Stimulated activated CD4-positive, alpha-beta T cell treated with anti-CD3 and anti-CD28 coated beads, Interleukin-4, amount 100 ng/mL, for 4 hours (primary cell): Measurements from ENCODE around the gene CLCN3.
A peak's percentile ranks its signal among the peaks of the same experiment; 100 is the strongest.
"Not testable (repeated sequence)": the region's sequence is repeated elsewhere in the genome, so short reads cannot be mapped to it uniquely, and the experiment has no call there.

ENCODE experiments used
- DNase-seq, 2 experiments: peaks; one replicate each; pipeline ENCODE4 v3.0.0-alpha.2; 2020

The CLCN3 gene

DNA sequence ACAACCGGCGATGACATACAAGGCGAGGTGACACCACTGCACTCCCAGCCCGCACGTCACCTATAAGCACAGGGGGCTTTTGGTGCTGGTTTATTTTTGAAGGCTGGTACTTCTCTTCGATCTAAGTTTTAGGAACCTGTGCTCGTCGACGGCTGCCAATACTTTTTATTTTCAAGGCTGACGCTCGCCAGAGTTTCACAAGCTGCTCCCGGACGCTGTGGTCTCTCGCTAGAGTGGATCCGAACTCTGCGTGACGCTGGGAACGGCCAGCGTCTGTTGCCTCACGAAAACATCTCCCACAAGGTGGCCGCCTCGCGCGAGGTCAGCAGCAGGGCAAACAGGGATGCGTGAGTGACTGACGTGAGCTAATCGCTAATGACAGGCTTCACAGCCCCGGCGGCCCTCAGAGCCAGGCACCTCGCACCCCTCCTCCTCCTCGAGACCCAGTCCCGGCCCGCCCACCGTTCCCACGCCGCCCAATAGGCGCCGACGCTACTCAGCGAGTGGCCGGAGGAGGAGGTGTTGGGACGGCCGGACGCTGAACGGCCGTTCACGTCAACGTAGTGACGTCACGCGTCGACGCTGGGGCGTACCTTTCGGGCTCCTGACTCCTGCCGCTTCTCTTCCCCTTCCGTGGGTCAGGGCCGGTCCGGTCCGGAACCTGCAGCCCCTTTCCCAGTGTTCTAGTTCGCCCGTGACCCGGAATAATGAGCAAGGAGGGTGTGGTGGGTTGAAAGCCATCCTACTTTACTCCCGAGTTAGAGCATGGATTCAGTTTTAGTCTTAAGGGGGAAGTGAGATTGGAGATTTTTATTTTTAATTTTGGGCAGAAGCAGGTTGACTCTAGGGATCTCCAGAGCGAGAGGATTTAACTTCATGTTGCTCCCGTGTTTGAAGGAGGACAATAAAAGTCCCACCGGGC lies at the start of gene CLCN3:
Gene CLCN3, plus strand, starts transcription at position 621 of the 922 bp plus-strand sequence. CDS start 15,351 bp downstream, outside the sequence.
- peak; percentile 82 to 89 for DNase-seq

DNA sequence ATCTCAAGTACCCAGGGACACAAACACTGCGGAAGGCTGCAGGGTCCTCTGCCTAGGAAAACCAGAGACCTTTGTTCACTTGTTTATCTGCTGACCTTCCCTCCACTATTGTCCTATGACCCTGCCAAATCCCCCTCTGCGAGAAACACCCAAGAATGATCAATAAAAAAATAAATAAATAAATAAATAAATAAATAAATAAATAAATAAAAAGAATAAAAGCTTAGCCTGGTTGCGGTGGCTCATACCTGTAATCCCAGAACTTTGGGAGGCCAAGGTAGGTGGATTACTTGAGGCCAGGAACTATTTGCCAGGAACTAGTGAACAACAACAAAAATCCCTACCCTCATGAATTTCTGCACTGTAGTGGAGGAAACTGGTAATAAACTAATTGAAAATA lies 49.4 kb upstream of the CLCN3 start:
- DNase-seq = not testable (repeated sequence)

DNA sequence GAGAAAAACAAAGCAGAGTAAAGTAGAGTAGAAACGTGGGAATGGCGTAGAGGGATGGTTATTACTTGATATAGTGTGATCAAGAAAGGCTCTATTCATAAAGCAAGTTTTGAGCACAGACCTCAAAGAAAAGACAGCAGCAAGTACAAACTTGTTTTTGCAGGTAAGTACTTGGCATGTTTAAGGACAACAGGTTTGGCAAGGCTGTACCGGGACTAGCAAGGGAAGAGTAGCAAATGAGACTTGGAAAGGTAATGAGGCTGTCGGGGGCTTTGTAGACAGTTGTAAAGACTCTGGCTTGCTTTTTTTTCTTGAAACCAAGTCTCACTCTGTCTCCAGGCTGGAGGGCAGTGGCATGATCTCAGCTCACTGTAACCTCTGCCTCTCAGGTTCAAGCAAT lies 48.9 kb upstream of the CLCN3 start:
- DNase-seq = no peak

DNA sequence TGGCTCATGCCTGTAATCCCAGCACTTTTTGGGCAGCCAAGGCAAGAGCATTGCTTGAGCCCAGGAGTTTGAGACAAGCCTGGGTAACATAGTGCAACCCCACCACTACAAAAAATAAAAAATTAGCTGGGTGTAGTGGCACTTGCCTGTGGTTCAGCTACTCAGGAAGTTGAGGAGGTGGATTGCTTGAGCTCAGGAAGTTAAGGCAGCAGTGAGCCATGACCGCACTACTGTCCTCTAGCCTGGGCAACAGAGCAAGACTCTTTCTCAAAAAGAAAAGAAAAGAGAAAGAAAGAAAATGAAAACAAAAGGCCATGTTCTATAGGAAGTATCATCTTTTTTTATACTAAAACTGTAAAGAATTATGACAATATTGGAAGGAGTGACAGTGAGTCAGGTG lies 46.5 kb upstream of the CLCN3 start:
- DNase-seq = no peak

GRCh38 chr4:169582203-169582602 lies 38.2 kb upstream of the CLCN3 start:
- DNase-seq = no peak

DNA sequence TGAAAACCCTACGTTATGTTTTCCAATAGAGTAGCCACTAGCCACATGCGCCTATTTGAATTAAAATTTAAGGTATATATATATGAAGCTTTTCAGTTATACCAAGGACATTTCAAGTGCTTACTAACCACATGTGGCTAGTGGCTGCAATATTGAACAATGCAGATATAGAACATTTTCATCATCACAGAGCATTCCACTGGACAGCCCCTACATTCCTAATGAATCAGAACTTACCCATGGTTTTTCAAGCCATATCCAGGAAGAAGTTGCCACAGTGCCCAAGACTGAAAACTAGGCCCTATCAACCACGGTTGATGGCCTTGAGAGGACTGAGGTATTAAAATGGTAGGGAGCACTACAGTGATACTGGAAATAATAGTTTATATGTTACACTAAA lies 37.7 kb upstream of the CLCN3 start:
- no peak for DNase-seq

GRCh38 chr4:169583563-169583962 lies 36.8 kb upstream of the CLCN3 start:
- DNase-seq = no peak

DNA sequence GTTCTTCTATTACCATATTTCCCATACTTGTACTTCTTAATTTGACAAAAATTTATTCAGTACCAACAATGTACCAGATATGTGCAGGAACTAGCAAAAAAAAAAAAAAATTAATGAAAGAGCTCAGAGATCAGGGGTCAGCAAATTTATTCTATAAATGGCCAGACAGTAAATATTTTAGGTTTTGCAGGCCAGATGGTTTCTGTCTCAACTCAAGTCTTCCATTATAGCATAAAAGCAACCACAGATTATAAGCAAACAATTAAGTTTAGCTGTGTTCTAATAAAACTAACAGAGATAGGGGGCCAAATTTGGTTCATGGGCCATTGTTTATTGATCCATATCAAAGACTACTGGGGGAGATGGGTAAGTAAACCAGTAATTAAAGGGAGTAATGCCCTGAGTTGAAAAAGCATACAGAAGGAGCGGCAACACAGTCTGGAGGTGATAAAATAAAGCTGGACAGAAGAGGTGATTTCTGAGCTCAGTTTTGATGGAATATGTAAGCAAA lies 27.3 kb upstream of the CLCN3 start:
- no peak for DNase-seq

DNA sequence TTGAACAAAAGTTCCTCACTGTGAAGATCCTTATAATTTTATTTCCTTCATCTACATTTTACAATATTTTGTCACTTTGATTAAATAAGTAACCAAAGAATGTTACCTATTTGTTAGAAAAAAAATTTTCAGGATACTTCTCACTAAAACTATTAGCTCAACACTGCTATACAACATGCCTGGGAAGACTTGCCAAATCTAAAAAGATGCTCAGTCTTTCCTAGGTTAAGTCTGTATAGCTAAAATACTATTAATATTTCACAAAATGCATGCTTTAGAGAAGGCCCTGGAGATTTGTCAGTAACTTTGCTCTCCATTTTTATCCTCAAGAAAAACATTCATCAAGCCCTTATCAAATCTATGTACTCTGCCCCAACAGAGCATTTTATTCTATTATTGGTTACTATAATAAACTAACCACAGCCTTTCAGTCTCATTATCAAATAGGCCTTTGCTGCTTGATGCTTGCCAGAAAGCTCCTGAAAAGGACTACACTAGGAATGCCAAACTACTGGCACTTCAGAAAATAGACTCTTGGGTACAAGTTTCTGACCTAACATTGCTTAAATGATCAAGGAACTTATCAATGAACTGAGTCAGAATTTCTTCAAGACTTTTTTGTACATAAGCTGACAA lies 25.7 kb upstream of the CLCN3 start:
- no peak for DNase-seq

GRCh38 chr4:169601016-169601771 lies 19.2 kb upstream of the CLCN3 start:
- DNase-seq = no peak

DNA sequence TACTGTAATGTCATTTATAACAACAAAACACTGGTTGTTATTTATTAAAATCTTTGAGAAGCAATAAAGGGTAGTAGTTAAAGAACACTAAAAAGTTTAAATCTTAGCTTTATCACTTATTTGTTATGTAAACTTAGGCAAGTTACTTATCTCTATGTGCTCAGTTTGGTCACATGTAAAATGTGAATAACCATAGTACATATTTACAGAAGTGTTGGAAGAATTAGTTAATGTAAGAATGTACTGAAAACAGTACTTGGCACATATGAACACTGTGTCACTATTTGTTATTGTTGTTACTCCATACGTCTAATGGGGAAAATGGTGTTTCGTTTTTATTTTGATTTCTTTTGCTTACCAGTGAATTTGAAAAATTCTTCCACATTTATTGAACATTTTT lies 17.1 kb upstream of the CLCN3 start:
- DNase-seq = no peak

- DNase-seq = no peak
Observed at GRCh38 chr4:169604131-169604900, 16.1 kb upstream of the CLCN3 start.

DNA sequence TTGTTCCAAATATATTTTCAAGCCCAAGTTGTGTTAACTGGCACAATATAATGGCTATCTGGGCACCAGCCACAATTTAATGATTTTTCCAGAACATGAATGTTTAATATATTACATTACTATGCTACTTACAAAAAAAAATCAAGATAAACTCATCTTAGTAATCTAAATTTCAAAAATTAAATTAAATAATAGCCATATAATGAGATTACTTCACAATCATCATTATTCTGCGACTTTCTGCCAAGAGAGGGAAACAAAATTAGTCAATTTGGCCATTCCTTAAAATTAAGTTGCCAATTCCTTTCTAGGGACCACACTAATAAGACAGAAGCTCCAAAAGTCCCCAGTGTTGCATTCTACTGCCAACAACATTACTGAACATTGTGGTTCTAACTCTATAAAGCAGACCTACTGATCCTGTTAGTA lies 15.5 kb upstream of the CLCN3 start:
- DNase-seq = no peak

- DNase-seq = no peak
Observed at GRCh38 chr4:169611157-169611556, 9.2 kb upstream of the CLCN3 start.

- DNase-seq = peak; percentile 86
Observed at GRCh38 chr4:169611991-169612870, 8.1 kb upstream of the CLCN3 start, which contains the start of gene NEK1. Gene NEK1, minus strand, starts transcription at chr4:169612583. Its CDS starts 9,953 bp downstream, at chr4:169602630.

- DNase-seq = peak; percentile 53 to 63
Observed at GRCh38 chr4:169612871-169613859, 7.2 kb upstream of the CLCN3 start.

DNA sequence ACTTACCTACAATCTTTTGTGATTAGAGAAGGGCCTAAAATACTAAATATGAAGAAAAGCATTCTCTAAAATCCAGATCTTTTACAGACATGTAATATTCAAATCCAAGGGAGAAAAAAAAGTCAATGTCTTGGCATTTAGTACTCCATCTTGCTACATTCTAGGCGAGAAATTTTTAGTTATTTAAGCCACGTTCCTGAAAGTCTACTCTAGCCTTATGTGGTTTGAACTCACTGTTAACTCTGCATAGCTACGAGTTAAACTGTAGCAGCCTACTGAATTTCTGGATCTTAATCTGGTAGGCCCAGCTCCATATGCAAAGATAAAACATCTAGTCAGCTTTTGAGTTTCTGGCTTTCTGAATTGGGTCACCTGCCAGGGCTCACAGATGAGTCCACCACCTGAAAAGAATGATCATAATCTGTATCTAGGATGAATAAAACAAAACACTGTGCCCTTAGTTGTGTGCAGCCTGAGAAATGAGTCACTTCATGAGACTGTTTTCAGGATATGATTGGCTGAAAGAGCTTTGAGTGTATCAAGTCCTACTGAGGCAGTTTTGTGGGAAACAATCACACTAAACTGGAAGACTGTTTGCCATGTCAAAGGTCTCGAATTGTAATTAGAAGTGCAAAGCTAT lies 4.8 kb upstream of the CLCN3 start:
- DNase-seq = no peak

- DNase-seq = no peak
Observed at GRCh38 chr4:169616846-169617245, 3.5 kb upstream of the CLCN3 start.

GRCh38 chr4:169617306-169617705 lies 3.1 kb upstream of the CLCN3 start:
- no peak for DNase-seq
